ENCODE data around the gene SKA1.
"Not testable (repeated sequence)": the region's sequence is repeated elsewhere in the genome, so short reads cannot be mapped to it uniquely, and the experiment has no call there.

The SKA1 gene

GRCh38 chr18:50405582-50406271, 30.9 kb downstream of the SKA1 start:
- H3K4me3 ChIP-seq (replicated peaks; ENCODE audit: low read depth, low read length) = no peak overlapping the region
- DNase-seq (ENCODE audit: extremely low read depth, low read depth) = no peak
- no peak for TF ChIP-seq CTCF (IDR thresholded peaks at IDR 0.05; ENCODE audit: low read depth, low read length, missing control alignments)

DNA sequence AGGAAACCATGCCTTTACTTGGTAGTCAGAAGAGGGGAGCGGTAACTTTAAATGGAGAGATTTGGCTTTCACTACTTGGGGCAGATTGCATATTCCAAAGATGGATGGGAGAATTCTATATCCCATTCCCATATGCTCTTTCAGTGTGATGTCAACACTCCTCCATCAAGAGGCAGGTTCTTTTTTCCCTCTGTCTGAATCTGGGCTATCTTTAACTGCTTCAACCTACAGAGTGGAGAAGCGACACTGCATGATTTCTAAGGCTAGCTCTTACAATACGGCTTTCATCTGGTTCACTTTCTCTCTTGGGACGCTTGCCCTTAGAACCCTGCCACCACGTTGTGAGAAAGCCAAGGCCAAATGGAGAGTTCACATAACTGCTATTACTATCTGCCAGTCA, 34.4 kb downstream of the SKA1 start:
- no peak overlapping the region for H3K4me3 ChIP-seq (replicated peaks; ENCODE audit: low read depth, low read length)
- no peak for TF ChIP-seq CTCF (IDR thresholded peaks at IDR 0.05; ENCODE audit: low read depth, low read length, missing control alignments)
- DNase-seq (ENCODE audit: extremely low read depth, low read depth) = no peak

GRCh38 chr18:50410008-50410407, 35.2 kb downstream of the SKA1 start:
- no peak for DNase-seq (ENCODE audit: extremely low read depth, low read depth)
- no peak overlapping the region for H3K4me3 ChIP-seq (replicated peaks; ENCODE audit: low read depth, low read length)
- TF ChIP-seq CTCF (IDR thresholded peaks at IDR 0.05; ENCODE audit: low read depth, low read length, missing control alignments) = no peak

DNA sequence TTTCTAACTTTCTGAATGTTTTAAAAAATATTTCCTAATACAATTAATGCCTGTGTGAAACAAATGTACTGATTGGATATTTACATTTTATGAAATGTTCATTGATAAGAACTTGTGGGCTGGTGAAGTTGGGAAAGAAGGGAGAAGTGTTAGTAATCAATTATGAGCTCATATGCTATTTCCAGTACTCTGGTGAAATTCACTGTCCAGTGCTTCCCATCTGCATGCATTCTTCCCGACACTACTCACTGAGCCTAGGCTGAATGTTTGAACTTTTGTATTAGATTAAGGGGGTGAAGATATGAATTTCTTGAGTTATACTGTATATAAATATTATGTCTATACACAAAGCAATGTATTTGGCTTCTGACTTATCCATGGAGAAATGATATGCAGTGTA, 36.0 kb downstream of the SKA1 start:
- no peak overlapping the region for H3K4me3 ChIP-seq (replicated peaks; ENCODE audit: low read depth, low read length)
- TF ChIP-seq CTCF (IDR thresholded peaks at IDR 0.05; ENCODE audit: low read depth, low read length, missing control alignments) = no peak
- DNase-seq (ENCODE audit: extremely low read depth, low read depth) = no peak

DNA sequence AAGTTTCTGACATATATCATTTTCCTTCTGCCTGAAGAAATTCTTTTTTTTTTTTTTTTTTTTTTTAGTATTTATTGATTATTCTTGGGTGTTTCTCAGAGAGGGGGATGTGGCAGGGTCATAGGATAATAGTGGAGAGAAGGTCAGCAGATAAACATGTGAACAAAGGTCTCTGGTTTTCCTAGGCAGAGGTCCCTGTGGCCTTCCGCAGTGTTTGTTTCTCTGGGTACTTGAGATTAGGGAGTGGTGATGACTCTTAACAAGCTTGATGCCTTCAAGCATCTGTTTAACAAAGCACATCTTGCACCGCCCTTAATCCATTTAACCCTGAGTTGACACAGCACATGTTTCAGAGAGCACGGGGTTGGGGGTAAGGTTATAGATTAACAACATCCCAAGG, 42.0 kb downstream of the SKA1 start:
- not testable (repeated sequence) for H3K4me3 ChIP-seq (replicated peaks; ENCODE audit: low read depth, low read length); DNase-seq (ENCODE audit: extremely low read depth, low read depth)

- H3K4me3 ChIP-seq (replicated peaks; ENCODE audit: low read depth, low read length); DNase-seq (ENCODE audit: extremely low read depth, low read depth): not testable (repeated sequence)
Measured at GRCh38 chr18:50417705-50418104, 42.9 kb downstream of the SKA1 start.

DNA sequence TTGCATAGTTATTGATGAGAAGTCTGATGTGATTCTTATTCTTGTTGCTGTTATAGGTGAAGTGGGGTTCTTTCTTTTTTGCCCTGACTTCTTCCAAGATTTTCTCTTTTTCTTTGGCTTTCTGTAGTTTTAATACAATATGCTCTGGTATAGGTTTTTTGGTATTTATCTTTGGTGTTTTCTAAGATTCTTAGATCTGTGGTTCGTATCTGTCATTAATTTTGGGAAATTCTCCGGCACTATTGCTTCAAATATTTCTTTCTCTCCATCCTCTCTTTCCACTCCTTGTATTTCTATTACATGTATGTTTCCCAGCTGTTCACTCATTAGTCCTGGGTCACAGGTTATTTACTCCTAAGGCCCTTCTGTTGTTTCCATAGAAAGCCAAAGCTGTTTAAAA, 43.8 kb downstream of the SKA1 start:
- no peak for TF ChIP-seq CTCF (IDR thresholded peaks at IDR 0.05; ENCODE audit: low read depth, low read length, missing control alignments)
- no peak for DNase-seq (ENCODE audit: extremely low read depth, low read depth)
- H3K4me3 ChIP-seq (replicated peaks; ENCODE audit: low read depth, low read length) = no peak overlapping the region

DNA sequence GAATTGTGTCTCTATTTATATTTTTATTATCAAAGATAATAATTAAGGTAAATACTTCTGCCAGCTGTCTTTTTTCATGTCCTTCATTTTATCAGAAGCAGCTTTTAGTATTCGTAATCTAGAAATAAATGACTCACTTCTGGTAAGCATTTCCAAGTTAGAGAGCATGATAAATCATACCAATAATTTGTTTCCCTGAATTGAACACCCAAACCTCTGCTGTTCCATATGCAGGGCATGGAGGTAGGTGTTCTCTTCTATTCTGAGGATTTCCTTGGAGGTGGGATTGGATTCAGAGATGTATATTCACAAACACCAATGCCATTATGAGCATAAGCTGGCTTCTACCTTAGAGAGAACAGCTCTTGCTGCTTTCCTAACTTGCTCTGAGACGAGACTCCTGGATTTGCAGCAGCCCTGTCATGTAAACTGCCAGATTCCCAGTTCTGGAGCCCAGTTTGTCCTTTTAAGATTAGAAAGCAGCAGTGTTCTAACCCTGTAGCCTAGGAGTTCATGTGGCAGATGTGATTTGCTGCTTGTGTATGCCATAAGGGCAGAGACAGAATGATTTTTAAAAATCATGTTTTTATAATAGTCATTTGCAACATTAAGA, 47.5 kb downstream of the SKA1 start:
- no peak for DNase-seq (ENCODE audit: extremely low read depth, low read depth)
- TF ChIP-seq CTCF (IDR thresholded peaks at IDR 0.05; ENCODE audit: low read depth, low read length, missing control alignments) = no peak
- no peak overlapping the region for H3K4me3 ChIP-seq (replicated peaks; ENCODE audit: low read depth, low read length)

Measured in HFF-Myc (cell line).